ENCODE results near the gene RNF115. TPM values are rescaled to one million over a fixed set of nuclear protein-coding genes. Genes with fewer than 3 reads are reported as not detected.

Gene RNF115
- total RNA-seq, 1 experiment from 2014 or later = 11.0 TPM

DNA sequence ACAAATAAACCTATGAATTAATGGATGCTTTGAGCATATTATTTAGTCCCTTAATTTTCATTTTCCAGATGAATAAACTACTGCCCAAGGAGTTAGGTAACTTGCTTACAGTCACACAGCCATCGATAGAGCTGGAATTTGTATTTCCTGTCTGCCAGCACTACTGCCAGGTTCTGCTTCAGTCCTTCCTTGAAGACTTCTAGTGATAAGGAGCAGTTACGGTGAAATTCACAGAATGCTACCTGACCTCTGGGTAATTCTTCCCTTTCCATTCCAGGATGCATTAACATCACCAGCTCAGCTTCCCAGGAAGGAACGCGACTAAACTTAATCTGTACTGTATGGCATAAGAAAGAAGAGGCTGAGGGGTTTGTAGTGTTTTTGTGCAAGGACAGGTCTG is 93.4 kb downstream of the RNF115 start:
- H2BK120ac ChIP-seq (ENCODE audit: low read depth, low read length, poor library complexity, severe bottlenecking) = no peak overlapping the region
- no peak overlapping the region for H3K56ac ChIP-seq (ENCODE audit: insufficient read length, low read depth, low read length)
- no peak for DNase-seq
- no peak overlapping the region for H3K27ac Mint-ChIP-seq
- H3K27me3 Mint-ChIP-seq (ENCODE audit: low read depth) = no peaks in the 10 kb centered on the region; the same call in 1 of the 2 replicates
- no peaks in the 10 kb centered on the region; the same call in 1 of the 2 replicates for H3K4me1 ChIP-seq (ENCODE audit: insufficient read depth, low read length)
- H3K23ac ChIP-seq (ENCODE audit: insufficient read length, low read depth, low read length) = no peak overlapping the region
- H3K4me3 Mint-ChIP-seq = no peak overlapping the region
- H2AK5ac ChIP-seq (ENCODE audit: insufficient read length, low read length) = no peak overlapping the region
- no peak overlapping the region for H3K14ac ChIP-seq (ENCODE audit: insufficient read depth, low read length)
- no peaks in the 10 kb centered on the region for H3K36me3 Mint-ChIP-seq (ENCODE audit: insufficient read depth in 1 of 3, low read depth in 3 of 3)
- no peak overlapping the region for H3T11ph ChIP-seq (ENCODE audit: low read length)
- no peak overlapping the region for H2BK15ac ChIP-seq (ENCODE audit: low read depth, low read length)
- H3K4ac ChIP-seq (ENCODE audit: low read depth, low read length) = no peak overlapping the region
- H2AFZ ChIP-seq (ENCODE audit: low read length) = no peak overlapping the region
- no peaks in the 10 kb centered on the region for H3K79me1 ChIP-seq (ENCODE audit: insufficient read depth, low read depth, low read length, poor library complexity, severe bottlenecking)
- H3K27me3 ChIP-seq (ENCODE audit: insufficient read depth, low read length) = no peaks in the 10 kb centered on the region
- no peaks in the 10 kb centered on the region for H3K9me3 Mint-ChIP-seq
- H2BK12ac ChIP-seq (ENCODE audit: insufficient read length, low read depth, low read length) = no peak overlapping the region
- no peak overlapping the region for H3K27ac ChIP-seq (ENCODE audit: insufficient read length, low read depth, low read length)
- no peak overlapping the region for H3K9ac ChIP-seq (ENCODE audit: extremely low read depth, insufficient read length, low read length)
- TF ChIP-seq CTCF (conservative IDR thresholded peaks at IDR 0.05) = no peak
- H4K8ac ChIP-seq (replicated peaks; ENCODE audit: insufficient read length, low read depth, low read length) = no peak overlapping the region
- H3K23me2 ChIP-seq (ENCODE audit: insufficient read length, low read depth, low read length, poor library complexity, severe bottlenecking) = no peaks in the 10 kb centered on the region
- no peak overlapping the region for H2BK20ac ChIP-seq (ENCODE audit: low read depth, low read length, poor library complexity, severe bottlenecking)
- no peaks in the 10 kb centered on the region for H3K9me3 ChIP-seq (ENCODE audit: control insufficient read depth, low read depth, low read length)
- H2BK5ac ChIP-seq (ENCODE audit: insufficient read length, low read length) = no peak overlapping the region
- H3K18ac ChIP-seq (ENCODE audit: insufficient read length, low read depth, low read length) = no peak overlapping the region
- no peak overlapping the region for H3K4me2 ChIP-seq (ENCODE audit: insufficient read depth, insufficient read length, low read length)
- no peak overlapping the region for H4K5ac ChIP-seq (ENCODE audit: insufficient read length, low read depth, low read length)
- H3K4me1 Mint-ChIP-seq = peaks cover 15 to 20% of the 10 kb centered on the region in 2 experiments
- H3K79me2 ChIP-seq (ENCODE audit: insufficient read depth, low read length) = no peaks in the 10 kb centered on the region
- no peaks in the 10 kb centered on the region for H4K20me1 ChIP-seq (ENCODE audit: control insufficient read depth, insufficient read depth, insufficient read length)
- no CpG with 5 or more reads among the region's 4 CpGs for WGBS (ENCODE audit: extremely low coverage, insufficient read length, low lambda C conversion rate)
- no peak overlapping the region for H4K91ac ChIP-seq (ENCODE audit: insufficient read length, low read depth, low read length)
